A549 treated with Mapracorat at 1 μM for 4 hours (cell line): ENCODE results near the gene TNFAIP1. TPM values are rescaled to one million over a fixed set of nuclear protein-coding genes. Genes with fewer than 3 reads are reported as not detected.

ENCODE experiments used
- total RNA-seq: library from RNA; stranded (reverse); fragments of 200-300 nt; extraction: Qiagen RNA extraction; gene quantifications from 5 replicates; pipeline ENCODE4 v1.2.3, GENCODE V29; 2022

TNFAIP1 gene
- total RNA-seq, result 43.5 to 54.2 TPM (median 49.7 TPM) in 5 replicates

GRCh38 chr17:28335201-28335958 is at the start of gene TNFAIP1, which contains the start of gene IFT20:
Gene TNFAIP1, plus strand, starts transcription at chr17:28335761. Its CDS starts 3,761 bp downstream, at chr17:28339522.
Gene IFT20, minus strand, starts transcription at chr17:28335472. Its CDS starts 3,487 bp downstream, at chr17:28331985.

GRCh38 chr17:28318759-28319597 is 16.6 kb upstream of the TNFAIP1 start, which contains the start of gene TMEM97:
Gene TMEM97, plus strand, starts transcription at chr17:28319200. Its CDS starts 40 bp downstream, at chr17:28319240.

GRCh38 chr17:28357061-28357900 is 21.7 kb downstream of the TNFAIP1 start, which contains the start of gene POLDIP2:
Gene POLDIP2, minus strand, starts transcription at chr17:28357527. Its CDS starts 79 bp downstream, at chr17:28357448.

GRCh38 chr17:28364665-28365363 is 29.3 kb downstream of the TNFAIP1 start, which contains the start of gene SEBOX:
Gene SEBOX, minus strand, starts transcription at chr17:28365199. Its CDS starts 48 bp downstream, at chr17:28365151.

GRCh38 chr17:28370035-28370743 is 34.6 kb downstream of the TNFAIP1 start, which contains the start of gene VTN:
Gene VTN, minus strand, starts transcription at chr17:28370307. Its CDS starts 104 bp downstream, at chr17:28370203.

GRCh38 chr17:28371245-28372202 is 36.0 kb downstream of the TNFAIP1 start, which contains the start of gene SARM1:
Gene SARM1, plus strand, starts transcription at chr17:28371694. Its CDS starts 339 bp downstream, at chr17:28372033.

Other genes with a start within 250 kb of the TNFAIP1 start
- 39.9 to 48.5 TPM (median 45.3 TPM) in 5 replicates for gene TMEM97, start 16.6 kb upstream of the TNFAIP1 start, total RNA-seq
- gene IFT20, start 289 bp upstream of the TNFAIP1 start, total RNA-seq, result 51.7 to 57.4 TPM (median 53.9 TPM) in 5 replicates
- gene POLDIP2, start 21.8 kb downstream of the TNFAIP1 start, total RNA-seq, result 141 to 166 TPM (median 163 TPM) in 5 replicates
- not detected in 5 replicates for gene SEBOX, start 29.4 kb downstream of the TNFAIP1 start, total RNA-seq
- 15.7 to 22.7 TPM (median 20.1 TPM) in 5 replicates for gene VTN, start 34.5 kb downstream of the TNFAIP1 start, total RNA-seq
- gene SARM1, start 35.9 kb downstream of the TNFAIP1 start, total RNA-seq, result 5.1 to 7.1 TPM (median 5.6 TPM) in 5 replicates
- 14.1 to 22.0 TPM (median 19.5 TPM) in 5 replicates for gene SLC46A1, start 70.5 kb downstream of the TNFAIP1 start, total RNA-seq
- gene SLC13A2, start 137.9 kb downstream of the TNFAIP1 start, total RNA-seq, result 0.12 to 0.19 TPM (median 0.17 TPM) in 4 of 5 replicates, not detected in the other
- 0.04 to 0.08 TPM (median 0.06 TPM) in 3 of 5 replicates, not detected in the others for gene FOXN1, start 170.6 kb downstream of the TNFAIP1 start, total RNA-seq
- gene UNC119, start 216.9 kb downstream of the TNFAIP1 start, total RNA-seq, result 24.1 to 32.8 TPM (median 30.7 TPM) in 5 replicates
- gene PIGS, start 235.8 kb downstream of the TNFAIP1 start, total RNA-seq, result 54.1 to 62.3 TPM (median 59.6 TPM) in 5 replicates
- 1.6 to 2.4 TPM (median 2.1 TPM) in 5 replicates for gene ALDOC, start 241.1 kb downstream of the TNFAIP1 start, total RNA-seq